HepG2 (cell line): ENCODE measurements around the gene TMEM8B. TPM values are rescaled to one million over a fixed set of nuclear protein-coding genes. Genes with fewer than 3 reads are reported as not detected.

Experiments
- ATAC-seq: fragments of 200-7000 bp; cut with Tn5 transposase; 3 replicates; pipeline ENCODE4 v1.9.1; 2020; ENCODE audit warnings: mild to moderate bottlenecking, moderate library complexity
- BruUV-seq: library from RNA; stranded (reverse); fragments of 400-500 nt; replicated peaks from 2 replicates; lab custom pipeline; 2021; lab: Mats Ljungman, UMichigan
- CTCF ChIA-PET: fragments of 300-600 bp; formaldehyde crosslinking; extraction: SDS; loops from one replicate; lab custom pipeline; 2021; ENCODE audit warnings: low total read pairs, inconsistent platforms, low intra/inter-chr PET ratio; lab: Yijun Ruan, JAX
- POLR2A ChIA-PET: fragments of 350-600 bp; sonication (Branson Sonifier 250); formaldehyde crosslinking; loops from one replicate; lab custom pipeline; 2020; ENCODE audit warnings: antibody characterized with exemption, inconsistent platforms; lab: Yijun Ruan, JAX
- DNase-seq: peaks from one replicate; pipeline ENCODE4 v3.0.0-alpha.2; 2015; ENCODE audit warnings: low spot score
- FAIRE-seq: peaks from 3 replicates; lab custom pipeline; 2011; peaks lifted over from hg19 to GRCh38; lab: Jason Lieb, UNC
- H2AFZ ChIP-seq: one replicate; pipeline ENCODE4 v1.6.1; 2011; ENCODE audit warnings: low read length, inconsistent platforms
- H3K27ac ChIP-seq: fragments of 300-600 bp; 3 replicates; pipeline ENCODE4 v1.8.0; 2011; ENCODE audit warnings: mixed run types, mild to moderate bottlenecking, mixed read lengths, low read length, inconsistent platforms; ENCODE audit not compliant: insufficient read depth; ENCODE audit errors: extremely low read length
- H3K27me3 ChIP-seq, 2 experiments: fragments of 200-600 bp in 1 of 2; 2 replicates in 1 of 2; 3 replicates in 1 of 2; pipeline versions ENCODE4 v1.6.0 to v1.8.0; 2011; ENCODE audit warnings: low read length in 2 of 2, mild to moderate bottlenecking in 2 of 2, moderate library complexity in 2 of 2, inconsistent platforms in 1 of 2; ENCODE audit not compliant: insufficient read depth in 2 of 2, control insufficient read depth in 1 of 2
- H3K36me3 ChIP-seq, 2 experiments: fragments of 200-600 bp in 1 of 2; replicated peaks in 1 of 2; 2 replicates in 1 of 2; 3 replicates in 1 of 2; pipeline versions ENCODE4 v1.5.1 to v1.8.0; 2011; ENCODE audit warnings: low read length in 2 of 2, inconsistent platforms in 1 of 2; ENCODE audit not compliant: insufficient read depth in 2 of 2, control insufficient read depth in 1 of 2
- H3K4me1 ChIP-seq: 2 replicates; pipeline ENCODE4 v1.5.1; 2012; ENCODE audit warnings: low read length, inconsistent platforms; ENCODE audit not compliant: insufficient read depth
- H3K4me2 ChIP-seq: 2 replicates; pipeline ENCODE4 v1.6.0; 2011; ENCODE audit warnings: low read depth, low read length, inconsistent platforms
- H3K4me3 ChIP-seq, 3 experiments: fragments of 200-600 bp in 1 of 3; sonication (generic), shearing (Covaris generic) in 1 of 3; replicated peaks in 1 of 3; 2 replicates each; pipeline ENCODE4 v1.5.1; 2011 to 2016; ENCODE audit warnings: low read length in 3 of 3, inconsistent platforms in 2 of 3, low read depth in 2 of 3, mild to moderate bottlenecking in 2 of 3, control low read depth in 1 of 3, mixed read lengths in 1 of 3; ENCODE audit not compliant: insufficient read depth in 1 of 3
- H3K79me2 ChIP-seq: one replicate; pipeline ENCODE4 v1.6.1; 2011; ENCODE audit warnings: low read length, inconsistent platforms; ENCODE audit not compliant: insufficient read depth
- H3K9ac ChIP-seq: 2 replicates; pipeline ENCODE4 v1.6.0; 2011; ENCODE audit warnings: mild to moderate bottlenecking, low read depth, low read length, inconsistent platforms; ENCODE audit not compliant: insufficient read depth
- H3K9me3 ChIP-seq: 2 replicates; pipeline ENCODE4 v1.5.1; 2012; ENCODE audit warnings: mild to moderate bottlenecking, low read length
- H4K20me1 ChIP-seq: 2 replicates; pipeline ENCODE4 v1.6.0; 2011; ENCODE audit warnings: inconsistent platforms, mild to moderate bottlenecking, low read length, moderate library complexity; ENCODE audit not compliant: insufficient read depth
- NBN ChIP-seq: fragments of 450-650 bp; conservative IDR thresholded peaks from 2 replicates; pipeline ENCODE4 v1.6.1; 2017
- NCOR1 ChIP-seq: fragments of 200-600 bp; sonication (generic); IDR thresholded peaks from 2 replicates; pipeline ENCODE4 v1.7.0; 2017; ENCODE audit warnings: antibody characterized with exemption, low read length, borderline replicate concordance
- RFX1 ChIP-seq: fragments of 450-650 bp; IDR thresholded peaks from 2 replicates; pipeline ENCODE4 v1.6.1; 2017
- SALL2 ChIP-seq: sonication (generic); formaldehyde crosslinking; IDR thresholded peaks from 2 replicates; pipeline ENCODE4 v1.8.1; 2023; ENCODE audit warnings: mild to moderate bottlenecking, missing genetic modification reagents, inconsistent platforms
- SIN3B ChIP-seq: fragments of 150-350 bp; IDR thresholded peaks from 2 replicates; pipeline ENCODE4 v1.6.1; 2014; ENCODE audit warnings: low read length
- SKI ChIP-seq: fragments of 450-650 bp; IDR thresholded peaks from one replicate; pipeline ENCODE4 v1.6.1; 2018; ENCODE audit warnings: mild to moderate bottlenecking; ENCODE audit not compliant: partially characterized antibody
- ZNF251 ChIP-seq: sonication (generic); formaldehyde crosslinking; IDR thresholded peaks from 2 replicates; pipeline ENCODE4 v1.9.0; 2021; ENCODE audit warnings: mild to moderate bottlenecking, missing genetic modification reagents
- ZNF326 ChIP-seq: sonication (generic); formaldehyde crosslinking; IDR thresholded peaks from 2 replicates; pipeline ENCODE4 v1.4.0; 2020; ENCODE audit warnings: missing genetic modification reagents, borderline replicate concordance
- ZNF333 ChIP-seq: sonication (generic); formaldehyde crosslinking; IDR thresholded peaks from 2 replicates; pipeline ENCODE4 v1.4.0; 2020; ENCODE audit warnings: mild to moderate bottlenecking, missing genetic modification reagents, borderline replicate concordance
- ZNF607 ChIP-seq: sonication (generic); formaldehyde crosslinking; IDR thresholded peaks from 2 replicates; pipeline ENCODE4 v1.5.1; 2020; ENCODE audit warnings: missing genetic modification reagents, mild to moderate bottlenecking, borderline replicate concordance
- ZNF790 ChIP-seq: sonication (generic); formaldehyde crosslinking; IDR thresholded peaks from 2 replicates; pipeline ENCODE4 v1.8.0; 2022; ENCODE audit warnings: missing genetic modification reagents, mild to moderate bottlenecking, borderline replicate concordance
- ZSCAN21 ChIP-seq: sonication (generic); formaldehyde crosslinking; IDR thresholded peaks from 2 replicates; pipeline ENCODE4 v1.8.0; 2022; ENCODE audit warnings: mild to moderate bottlenecking, missing genetic modification reagents, moderate library complexity, borderline replicate concordance
- WGBS: methylation state at CpG from one replicate; pipeline ENCODE4 v1.1.6; 2017; ENCODE audit warnings: low lambda C conversion rate; 5-methylcytosine and 5-hydroxymethylcytosine counted together
- in situ Hi-C: cut with HindIII; loops from 2 replicates; pipeline ENCODE4 v1.10.0; 2017; ENCODE audit warnings: low pct_unique_long_range_greater_than_20kb; ENCODE audit not compliant: extremely low pct_ligation_motif_present
- intact Hi-C: fragments of 100-400 bp; cut with micrococcal nuclease; formaldehyde crosslinking; loops from one replicate; pipeline ENCODE4 v1.10.0; 2022; ENCODE audit not compliant: unreplicated experiment
- polyA plus RNA-seq, 8 experiments: library from polyadenylated mRNA; depleted of rRNA in 3 of 8; stranded (reverse) in 7 of 8; unstranded in 1 of 8; fragments of >200 nt; fragmentation: Illumina TruSeq in 4 of 8; extraction: Trizol in 4 of 8; gene quantifications; 2 replicates each; pipeline versions ENCODE4 v1.2.1 to v1.2.3, GENCODE V29; 2011 to 2016; ENCODE audit warnings: low read depth in 4 of 8, missing spikeins in 1 of 8, mixed read lengths in 1 of 8; ENCODE audit not compliant: insufficient read depth in 1 of 8
- total RNA-seq, 5 experiments: library from RNA; depleted of rRNA; stranded (reverse); fragments of >200 nt; fragmentation: Illumina TruSeq; extraction: Trizol; gene quantifications; 2 replicates each; pipeline ENCODE4 v1.2.3, GENCODE V29; 2016; ENCODE audit warnings: low read depth in 1 of 5
- TF ChIP-seq, protein P1 (sequence below): fragments of 450-650 bp; IDR thresholded peaks from 2 replicates; pipeline ENCODE4 v1.6.1; 2016
- TF ChIP-seq, protein P2 (sequence below): sonication (generic); formaldehyde crosslinking; IDR thresholded peaks from 2 replicates; pipeline ENCODE4 v1.5.1; 2020; ENCODE audit warnings: missing genetic modification reagents, mild to moderate bottlenecking, borderline replicate concordance
- TF ChIP-seq, protein P3 (sequence below): sonication (generic); formaldehyde crosslinking; IDR thresholded peaks from 2 replicates; pipeline ENCODE4 v1.4.0; 2020; ENCODE audit warnings: missing genetic modification reagents, mild to moderate bottlenecking, borderline replicate concordance
- TF ChIP-seq, protein P4 (sequence below): sonication (generic); formaldehyde crosslinking; IDR thresholded peaks from 2 replicates; pipeline ENCODE4 v1.5.0; 2020; ENCODE audit warnings: mild to moderate bottlenecking, missing genetic modification reagents

The TMEM8B gene
- total and polyA plus RNA-seq, 2 of the 13 experiments (the other 11 are each of a cell fraction or from before 2014, with no cell fraction given) = 2.1 to 2.7 TPM

DNA sequence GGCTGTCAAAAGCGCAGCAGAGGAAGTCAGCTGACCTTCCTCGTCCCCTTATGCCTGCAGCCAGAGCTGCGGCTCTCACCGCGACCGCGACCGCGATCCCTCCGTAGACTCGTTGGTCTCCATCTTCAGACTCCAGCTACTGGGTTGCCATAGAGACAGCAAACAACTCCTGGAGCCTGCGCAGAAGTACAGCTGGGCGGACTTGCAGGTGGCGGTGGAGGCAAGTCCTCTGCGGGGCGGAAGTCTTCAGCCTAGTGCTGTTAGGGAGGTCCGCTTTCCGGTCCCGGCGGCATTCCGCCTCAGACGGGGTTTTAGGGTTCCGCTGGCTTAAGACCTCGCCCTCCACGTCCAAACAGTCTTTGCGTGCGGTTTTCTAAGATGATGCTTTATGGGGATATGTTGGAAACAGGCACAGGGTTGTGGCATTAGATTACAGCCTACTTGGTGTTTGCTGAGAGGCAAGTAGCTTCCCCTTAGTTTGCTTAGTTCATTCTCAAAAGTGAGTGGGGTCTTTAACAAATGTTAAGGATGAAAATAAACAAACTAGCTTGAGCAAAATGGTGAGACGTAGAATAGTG is 16.9 kb upstream of the TMEM8B start, which contains the start of gene SPAG8 (continued):
- peak; percentile 90 for TF ChIP-seq RFX1
- TF ChIP-seq, protein P1, sequence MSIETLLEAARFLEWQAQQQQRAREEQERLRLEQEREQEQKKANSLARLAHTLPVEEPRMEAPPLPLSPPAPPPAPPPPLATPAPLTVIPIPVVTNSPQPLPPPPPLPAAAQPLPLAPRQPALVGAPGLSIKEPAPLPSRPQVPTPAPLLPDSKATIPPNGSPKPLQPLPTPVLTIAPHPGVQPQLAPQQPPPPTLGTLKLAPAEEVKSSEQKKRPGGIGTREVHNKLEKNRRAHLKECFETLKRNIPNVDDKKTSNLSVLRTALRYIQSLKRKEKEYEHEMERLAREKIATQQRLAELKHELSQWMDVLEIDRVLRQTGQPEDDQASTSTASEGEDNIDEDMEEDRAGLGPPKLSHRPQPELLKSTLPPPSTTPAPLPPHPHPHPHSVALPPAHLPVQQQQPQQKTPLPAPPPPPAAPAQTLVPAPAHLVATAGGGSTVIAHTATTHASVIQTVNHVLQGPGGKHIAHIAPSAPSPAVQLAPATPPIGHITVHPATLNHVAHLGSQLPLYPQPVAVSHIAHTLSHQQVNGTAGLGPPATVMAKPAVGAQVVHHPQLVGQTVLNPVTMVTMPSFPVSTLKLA = no peak
- TF ChIP-seq ZNF251 (CRISPR knock-in tag) = 0 out of 2 replicates have a peak, but pooled peaks have one; percentile 29
- TF ChIP-seq SALL2 (CRISPR knock-in tag) = no peak
- TF ChIP-seq, protein P2, sequence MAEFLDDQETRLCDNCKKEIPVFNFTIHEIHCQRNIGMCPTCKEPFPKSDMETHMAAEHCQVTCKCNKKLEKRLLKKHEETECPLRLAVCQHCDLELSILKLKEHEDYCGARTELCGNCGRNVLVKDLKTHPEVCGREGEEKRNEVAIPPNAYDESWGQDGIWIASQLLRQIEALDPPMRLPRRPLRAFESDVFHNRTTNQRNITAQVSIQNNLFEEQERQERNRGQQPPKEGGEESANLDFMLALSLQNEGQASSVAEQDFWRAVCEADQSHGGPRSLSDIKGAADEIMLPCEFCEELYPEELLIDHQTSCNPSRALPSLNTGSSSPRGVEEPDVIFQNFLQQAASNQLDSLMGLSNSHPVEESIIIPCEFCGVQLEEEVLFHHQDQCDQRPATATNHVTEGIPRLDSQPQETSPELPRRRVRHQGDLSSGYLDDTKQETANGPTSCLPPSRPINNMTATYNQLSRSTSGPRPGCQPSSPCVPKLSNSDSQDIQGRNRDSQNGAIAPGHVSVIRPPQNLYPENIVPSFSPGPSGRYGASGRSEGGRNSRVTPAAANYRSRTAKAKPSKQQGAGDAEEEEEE (CRISPR knock-in tag) = no peak
- no peak for TF ChIP-seq NCOR1

DNA sequence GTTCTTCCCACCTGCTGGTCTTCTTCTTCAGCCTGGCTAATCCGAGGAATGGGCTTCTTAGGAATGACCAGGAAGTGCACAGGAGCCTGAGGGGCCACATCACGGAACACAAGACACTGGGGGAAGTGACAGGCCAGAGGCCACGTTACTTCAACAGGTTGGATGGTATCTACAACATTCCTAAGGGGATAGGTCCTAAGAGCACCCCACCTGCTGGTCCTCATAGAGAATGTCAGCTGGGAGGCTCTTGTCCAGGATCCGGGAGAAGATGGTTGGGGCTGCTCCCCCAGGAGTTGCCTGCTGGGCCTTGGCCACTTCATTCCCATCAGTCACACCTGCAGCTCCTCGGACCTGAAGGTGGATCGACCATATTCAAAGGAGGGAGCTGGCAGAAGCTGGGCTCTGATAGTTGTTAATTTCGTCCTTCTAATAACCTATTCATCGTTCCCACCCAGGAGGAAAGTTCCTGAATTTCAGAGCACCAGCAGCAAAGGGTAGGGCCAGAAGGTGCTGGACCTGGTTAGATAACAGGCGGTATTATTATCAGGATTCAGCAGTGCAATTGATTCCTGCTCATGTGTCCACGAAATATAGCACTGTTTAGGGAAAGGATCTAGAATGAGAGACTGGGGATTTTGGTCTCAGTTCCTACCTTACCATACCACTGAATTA is 15.5 kb upstream of the TMEM8B start:
- CTCF ChIA-PET = interaction anchor here (1.7 kb wide), 1 partner anchor 23 kb away, joined by 14 read pairs; no protein-coding TSS in a partner anchor
- Histone ChIP-seq H3K4me2 (peak overlapping the region; percentile 77), H3K4me3 (peak overlapping the region; percentile 68 to 86 (median 86); a peak in 5 of 6 replicates), H2AFZ (no peak overlapping the region), H3K27ac (peak overlapping the region; percentile 99), H3K4me1 (peaks cover 44% of the 10 kb centered on the region), H3K9me3 (no peaks in the 10 kb centered on the region), H3K79me2 (peaks cover 5% of the 10 kb centered on the region), H3K9ac (peak overlapping the region; percentile 98), H4K20me1 (no peaks in the 10 kb centered on the region), H3K36me3 (peaks cover under 1 to 4% of the 10 kb centered on the region in 2 experiments; a peak in 1 of 5 replicates), H3K27me3 (no peaks in the 10 kb centered on the region)
- TSS peak; percentile 84 for BruUV-seq
- WGBS = 35% methylated on average over 9 of the region's 10 CpGs
- intact Hi-C loops = no loop called here
- POLR2A ChIA-PET = interaction anchor here (0.6 to 2.1 kb wide), 12 partner anchors 12 to 156 kb away, joined by 3 to 16 read pairs (median 8); partner anchors contain the start of genes CCDC107, CREB3, FAM221B and GBA2
- in situ Hi-C loops = no loop called here
- peak; percentile 73 for DNase-seq
- peak; percentile 83 for FAIRE-seq
- peak; percentile 5; the same call in 1 of the 3 replicates for ATAC-seq
- TF ChIP-seq SIN3B (no peak), ZNF790 (CRISPR knock-in tag) (no peak), SKI (no peak), NBN (no peak), ZSCAN21 (CRISPR knock-in tag) (no peak), ZNF333 (CRISPR knock-in tag) (no peak), ZNF607 (CRISPR knock-in tag) (no peak), ZNF326 (CRISPR knock-in tag) (no peak)
- TF ChIP-seq, protein P3, sequence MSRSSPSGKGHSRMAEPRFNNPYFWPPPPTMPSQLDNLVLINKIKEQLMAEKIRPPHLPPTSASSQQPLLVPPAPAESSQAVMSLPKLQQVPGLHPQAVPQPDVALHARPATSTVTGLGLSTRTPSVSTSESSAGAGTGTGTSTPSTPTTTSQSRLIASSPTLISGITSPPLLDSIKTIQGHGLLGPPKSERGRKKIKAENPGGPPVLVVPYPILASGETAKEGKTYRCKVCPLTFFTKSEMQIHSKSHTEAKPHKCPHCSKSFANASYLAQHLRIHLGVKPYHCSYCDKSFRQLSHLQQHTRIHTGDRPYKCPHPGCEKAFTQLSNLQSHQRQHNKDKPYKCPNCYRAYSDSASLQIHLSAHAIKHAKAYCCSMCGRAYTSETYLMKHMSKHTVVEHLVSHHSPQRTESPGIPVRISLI = no peak
- TF ChIP-seq, protein P4, sequence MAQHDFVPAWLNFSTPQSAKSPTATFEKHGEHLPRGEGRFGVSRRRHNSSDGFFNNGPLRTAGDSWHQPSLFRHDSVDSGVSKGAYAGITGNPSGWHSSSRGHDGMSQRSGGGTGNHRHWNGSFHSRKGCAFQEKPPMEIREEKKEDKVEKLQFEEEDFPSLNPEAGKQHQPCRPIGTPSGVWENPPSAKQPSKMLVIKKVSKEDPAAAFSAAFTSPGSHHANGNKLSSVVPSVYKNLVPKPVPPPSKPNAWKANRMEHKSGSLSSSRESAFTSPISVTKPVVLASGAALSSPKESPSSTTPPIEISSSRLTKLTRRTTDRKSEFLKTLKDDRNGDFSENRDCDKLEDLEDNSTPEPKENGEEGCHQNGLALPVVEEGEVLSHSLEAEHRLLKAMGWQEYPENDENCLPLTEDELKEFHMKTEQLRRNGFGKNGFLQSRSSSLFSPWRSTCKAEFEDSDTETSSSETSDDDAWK (CRISPR knock-in tag) = no peak
